Dermis microvascular lymphatic vessel endothelial cell (primary cell): Measurements from ENCODE around the gene RPL10. TPM values are rescaled to one million over a fixed set of nuclear protein-coding genes. Genes with fewer than 3 reads are reported as not detected.

Source experiments
- DNase-seq, 2 donors: peaks; one replicate each; pipeline versions ENCODE4 v3.0.0 to v3.0.0-alpha.2; 2010; ENCODE audit warnings: low read depth in 2 of 2
- total RNA-seq: library from RNA; depleted of rRNA; stranded (reverse); fragments of >200 nt; gene quantifications from 2 replicates; pipeline ENCODE4 v1.2.1, GENCODE V29; 2014

RPL10 gene
- total RNA-seq, 1 donor from 2014 or later = 2,372 TPM

GRCh38 chrX:154401045-154401799 lies 3.0 kb downstream of the RPL10 start:
- no peak for DNase-seq

- DNase-seq = no peak
Observed at GRCh38 chrX:154401918-154402621, 3.9 kb downstream of the RPL10 start.

- DNase-seq = no peak
Observed at GRCh38 chrX:154402622-154403127, 4.5 kb downstream of the RPL10 start.

GRCh38 chrX:154403192-154403591 lies 5.0 kb downstream of the RPL10 start:
- no peak for DNase-seq

GRCh38 chrX:154403858-154404257 lies 5.7 kb downstream of the RPL10 start:
- DNase-seq = no peak

- no peak for DNase-seq
Observed at GRCh38 chrX:154404625-154405192, 6.5 kb downstream of the RPL10 start.

GRCh38 chrX:154408659-154409221 lies 10.6 kb downstream of the RPL10 start:
- no peak for DNase-seq

- peak; percentile 70 to 93 for DNase-seq
Observed at GRCh38 chrX:154409222-154409871, 11.2 kb downstream of the RPL10 start, which contains the start of gene DNASE1L1. TSS of gene DNASE1L1 (minus strand) at chrX:154409254. CDS start at chrX:154405568, 3,686 bp downstream.

- DNase-seq = peak in 1 of 2 donors; percentile 71
Observed at GRCh38 chrX:154411981-154412340, 13.8 kb downstream of the RPL10 start.

- no peak for DNase-seq
Observed at GRCh38 chrX:154412468-154412867, 14.3 kb downstream of the RPL10 start.

- DNase-seq = no peak
Observed at GRCh38 chrX:154413142-154413541, 15.0 kb downstream of the RPL10 start.

GRCh38 chrX:154417157-154417556 lies 19.0 kb downstream of the RPL10 start:
- DNase-seq = no peak

- DNase-seq = no peak
Observed at GRCh38 chrX:154419189-154419588, 21.0 kb downstream of the RPL10 start.

- DNase-seq = peak; percentile 66 to 73
Observed at GRCh38 chrX:154419688-154420401, 21.7 kb downstream of the RPL10 start.

GRCh38 chrX:154420402-154420756 lies 22.2 kb downstream of the RPL10 start:
- no peak for DNase-seq

- no peak for DNase-seq
Observed at GRCh38 chrX:154426916-154427770, 29.0 kb downstream of the RPL10 start.

- peak; percentile 85 to 96 for DNase-seq
Observed at GRCh38 chrX:154428176-154429171, 30.3 kb downstream of the RPL10 start, which contains the start of gene ATP6AP1. TSS of gene ATP6AP1 (plus strand) at chrX:154428677. CDS start at chrX:154428693, 16 bp downstream.

GRCh38 chrX:154429711-154430110 lies 31.5 kb downstream of the RPL10 start:
- no peak for DNase-seq

- no peak for DNase-seq
Observed at GRCh38 chrX:154430479-154430878, 32.3 kb downstream of the RPL10 start.
